ENCODE results near the gene ALDH3A1.

- TF ChIP-seq, protein P1, sequence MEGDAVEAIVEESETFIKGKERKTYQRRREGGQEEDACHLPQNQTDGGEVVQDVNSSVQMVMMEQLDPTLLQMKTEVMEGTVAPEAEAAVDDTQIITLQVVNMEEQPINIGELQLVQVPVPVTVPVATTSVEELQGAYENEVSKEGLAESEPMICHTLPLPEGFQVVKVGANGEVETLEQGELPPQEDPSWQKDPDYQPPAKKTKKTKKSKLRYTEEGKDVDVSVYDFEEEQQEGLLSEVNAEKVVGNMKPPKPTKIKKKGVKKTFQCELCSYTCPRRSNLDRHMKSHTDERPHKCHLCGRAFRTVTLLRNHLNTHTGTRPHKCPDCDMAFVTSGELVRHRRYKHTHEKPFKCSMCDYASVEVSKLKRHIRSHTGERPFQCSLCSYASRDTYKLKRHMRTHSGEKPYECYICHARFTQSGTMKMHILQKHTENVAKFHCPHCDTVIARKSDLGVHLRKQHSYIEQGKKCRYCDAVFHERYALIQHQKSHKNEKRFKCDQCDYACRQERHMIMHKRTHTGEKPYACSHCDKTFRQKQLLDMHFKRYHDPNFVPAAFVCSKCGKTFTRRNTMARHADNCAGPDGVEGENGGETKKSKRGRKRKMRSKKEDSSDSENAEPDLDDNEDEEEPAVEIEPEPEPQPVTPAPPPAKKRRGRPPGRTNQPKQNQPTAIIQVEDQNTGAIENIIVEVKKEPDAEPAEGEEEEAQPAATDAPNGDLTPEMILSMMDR (IDR thresholded peaks at IDR 0.05 in 8 of 11, conservative IDR thresholded peaks at IDR 0.05 in 3 of 11) = peak; percentile 84 to 96 (median 90)
- TF ChIP-seq POLR2A (IDR thresholded peaks at IDR 0.05) = no peak
Observed at GRCh38 chr17:19766421-19767270, 18.5 kb upstream of the ALDH3A1 start.

All from spleen (tissue), 7 donors.